ENCODE data around the gene STT3A. TPM values are rescaled to one million over a fixed set of nuclear protein-coding genes. Genes with fewer than 3 reads are reported as not detected.

STT3A gene
- polyA plus RNA-seq, 1 donor (not counting 4 experiments of a cell fraction or from before 2014, with no cell fraction given): 183 TPM

DNA sequence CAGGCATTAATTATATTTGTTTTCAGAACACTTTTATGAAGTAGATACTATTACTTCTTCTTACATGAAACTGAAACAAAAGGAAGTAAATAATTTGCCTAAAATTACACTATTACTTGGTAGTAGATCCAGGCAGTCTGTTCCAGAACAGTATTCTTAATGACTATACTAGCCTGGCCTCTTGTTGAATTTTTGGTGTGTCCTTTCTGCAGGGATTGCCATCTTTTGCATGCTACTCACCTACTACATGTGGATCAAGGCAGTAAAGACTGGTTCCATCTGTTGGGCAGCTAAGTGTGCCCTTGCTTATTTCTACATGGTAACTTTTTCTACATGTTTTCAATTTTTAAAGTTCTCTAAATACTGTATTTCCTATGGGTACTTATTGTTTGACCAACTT lies 12.8 kb downstream of the STT3A start:
- dilution Hi-C loops (cut with MboI; ENCODE audit: extremely low pct_ligation_motif_present, low sequenced_read_pairs): no loop called here
- Histone ChIP-seq H3K4me2 (ENCODE audit: control insufficient read depth, extremely low read depth, insufficient read depth, low read depth, low read length) (no peak overlapping the region), H3K36me3 (ENCODE audit: control insufficient read depth in 2 of 2, extremely low read depth in 1 of 2, insufficient read depth in 2 of 2, low read length in 2 of 2) (peaks cover 34 to 36% of the 10 kb centered on the region in 2 experiments), H4K20me1 (ENCODE audit: control insufficient read depth, extremely low read depth, insufficient read depth, low read length) (no peaks in the 10 kb centered on the region), H3K4me1 (ENCODE audit: control insufficient read depth, extremely low read depth, insufficient read depth, low read length) (no peaks in the 10 kb centered on the region), H3K4me3 (ENCODE audit: control insufficient read depth in 2 of 3, extremely low read depth in 1 of 3, insufficient read depth in 2 of 3, low read depth in 1 of 3, low read length in 3 of 3) (no peak overlapping the region), H3K27ac (ENCODE audit: control insufficient read depth, insufficient read depth, low read length) (no peak overlapping the region), H3K9me3 (ENCODE audit: control insufficient read depth, low read depth, low read length) (no peaks in the 10 kb centered on the region), H3K79me2 (ENCODE audit: control insufficient read depth, insufficient read depth, low read length) (no peaks in the 10 kb centered on the region), H3K27me3 (ENCODE audit: control insufficient read depth, extremely low read depth, insufficient read depth, low read length) (no peaks in the 10 kb centered on the region), H3K9me1 (ENCODE audit: control insufficient read depth, extremely low read depth, insufficient read depth, low read length) (no peaks in the 10 kb centered on the region), H3K9ac (ENCODE audit: control insufficient read depth, extremely low read depth, insufficient read depth, low read length) (no peak overlapping the region), H2AFZ (ENCODE audit: control insufficient read depth, low read length) (no peak overlapping the region)
- no peak for TF ChIP-seq CTCF (optimal IDR thresholded peaks at IDR 0.05 in 1 of 3, IDR thresholded peaks at IDR 0.05 in 1 of 3, conservative IDR thresholded peaks at IDR 0.05 in 1 of 3; ENCODE audit: extremely low read depth in 1 of 3, insufficient read depth in 2 of 3, low read length in 3 of 3)
- TF ChIP-seq EZH2 (IDR thresholded peaks at IDR 0.05; ENCODE audit: low read length): no peak
- DNase-seq (ENCODE audit: low read depth, low spot score): no peak
- no peak for FAIRE-seq

DNA sequence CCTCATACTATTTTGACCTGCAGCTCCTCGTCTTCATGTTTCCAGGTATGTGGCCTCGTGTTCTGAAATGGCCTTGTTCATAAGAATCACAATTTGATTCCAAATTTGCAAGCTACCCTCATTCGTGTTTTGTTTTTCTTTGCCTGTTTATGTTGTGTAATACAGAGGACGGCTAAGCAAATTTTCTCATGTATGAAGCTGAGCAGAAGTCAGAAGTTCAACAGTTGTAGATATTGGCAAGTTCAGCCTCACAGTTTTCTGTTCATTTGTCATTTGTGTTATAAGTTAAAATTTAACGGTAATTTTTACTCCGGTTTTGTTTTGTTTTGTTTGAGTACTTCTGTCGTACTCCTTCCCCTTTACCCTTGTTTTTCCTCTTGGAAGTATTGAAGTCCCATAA lies 16.9 kb downstream of the STT3A start:
- H3K9me3 ChIP-seq (ENCODE audit: control insufficient read depth, low read depth, low read length): no peaks in the 10 kb centered on the region
- DNase-seq (ENCODE audit: low read depth, low spot score) (no peak), FAIRE-seq (no peak)
- no peaks in the 10 kb centered on the region for H3K4me1 ChIP-seq (ENCODE audit: control insufficient read depth, extremely low read depth, insufficient read depth, low read length)
- peaks cover 33 to 37% of the 10 kb centered on the region in 2 experiments for H3K36me3 ChIP-seq (ENCODE audit: control insufficient read depth in 2 of 2, extremely low read depth in 1 of 2, insufficient read depth in 2 of 2, low read length in 2 of 2)
- no peak overlapping the region for H3K27ac ChIP-seq (ENCODE audit: control insufficient read depth, insufficient read depth, low read length)
- no peak overlapping the region for H3K9ac ChIP-seq (ENCODE audit: control insufficient read depth, extremely low read depth, insufficient read depth, low read length)
- dilution Hi-C loops (cut with MboI; ENCODE audit: extremely low pct_ligation_motif_present, low sequenced_read_pairs): no loop called here
- TF ChIP-seq EZH2 (IDR thresholded peaks at IDR 0.05; ENCODE audit: low read length): no peak
- TF ChIP-seq CTCF (optimal IDR thresholded peaks at IDR 0.05 in 1 of 3, IDR thresholded peaks at IDR 0.05 in 1 of 3, conservative IDR thresholded peaks at IDR 0.05 in 1 of 3; ENCODE audit: extremely low read depth in 1 of 3, insufficient read depth in 2 of 3, low read length in 3 of 3): no peak
- H3K27me3 ChIP-seq (ENCODE audit: control insufficient read depth, extremely low read depth, insufficient read depth, low read length): no peaks in the 10 kb centered on the region
- no peak overlapping the region for H3K4me3 ChIP-seq (ENCODE audit: control insufficient read depth in 2 of 3, extremely low read depth in 1 of 3, insufficient read depth in 2 of 3, low read depth in 1 of 3, low read length in 3 of 3)
- H4K20me1 ChIP-seq (ENCODE audit: control insufficient read depth, extremely low read depth, insufficient read depth, low read length): no peaks in the 10 kb centered on the region
- no peaks in the 10 kb centered on the region for H3K79me2 ChIP-seq (ENCODE audit: control insufficient read depth, insufficient read depth, low read length)
- no peaks in the 10 kb centered on the region for H3K9me1 ChIP-seq (ENCODE audit: control insufficient read depth, extremely low read depth, insufficient read depth, low read length)
- no peak overlapping the region for H2AFZ ChIP-seq (ENCODE audit: control insufficient read depth, low read length)
- H3K4me2 ChIP-seq (ENCODE audit: control insufficient read depth, extremely low read depth, insufficient read depth, low read depth, low read length): no peak overlapping the region
